Measurements from ENCODE around the gene KIF4A.

KIF4A gene

DNA sequence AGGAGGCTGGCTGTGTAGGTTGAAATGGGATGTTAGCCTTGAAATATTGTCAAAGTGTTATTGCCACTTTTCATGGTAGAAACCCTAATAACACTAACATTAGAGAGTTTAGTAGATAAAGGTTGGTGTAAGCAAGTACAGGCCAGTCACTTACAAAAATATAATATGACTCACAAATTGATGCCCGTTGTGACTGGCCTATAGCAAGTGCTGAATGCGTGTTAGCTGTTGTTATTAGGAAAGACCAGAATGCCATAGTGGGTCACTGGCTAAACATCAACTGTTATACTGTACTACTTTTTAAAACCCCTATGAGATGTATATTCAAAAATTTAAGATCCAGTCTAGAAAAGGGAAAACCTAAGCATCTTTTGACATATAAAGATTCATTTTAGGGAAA lies 112.8 kb downstream of the KIF4A start:
- DNase-seq (ENCODE audit: low read depth): no peak

DNA sequence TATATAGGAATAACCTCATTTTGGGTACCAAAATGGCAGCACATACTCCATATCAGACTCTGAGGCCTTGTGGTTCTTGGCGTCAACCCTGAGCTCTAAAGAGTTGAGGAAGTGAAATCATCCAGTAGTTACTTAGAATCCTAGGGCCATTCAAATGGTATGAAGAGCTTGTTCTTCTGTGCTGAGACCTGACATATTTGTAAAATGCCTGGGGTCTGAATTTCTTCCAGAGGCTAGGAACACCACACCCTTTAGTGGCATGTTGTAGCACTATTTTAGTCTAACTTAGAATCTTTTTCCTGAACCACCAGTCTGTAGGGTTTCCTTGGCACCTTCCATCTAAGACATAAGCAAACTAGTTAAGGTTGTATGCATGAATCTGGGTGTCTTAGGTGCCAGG lies 115.1 kb downstream of the KIF4A start:
- DNase-seq (ENCODE audit: low read depth): no peak

DNA sequence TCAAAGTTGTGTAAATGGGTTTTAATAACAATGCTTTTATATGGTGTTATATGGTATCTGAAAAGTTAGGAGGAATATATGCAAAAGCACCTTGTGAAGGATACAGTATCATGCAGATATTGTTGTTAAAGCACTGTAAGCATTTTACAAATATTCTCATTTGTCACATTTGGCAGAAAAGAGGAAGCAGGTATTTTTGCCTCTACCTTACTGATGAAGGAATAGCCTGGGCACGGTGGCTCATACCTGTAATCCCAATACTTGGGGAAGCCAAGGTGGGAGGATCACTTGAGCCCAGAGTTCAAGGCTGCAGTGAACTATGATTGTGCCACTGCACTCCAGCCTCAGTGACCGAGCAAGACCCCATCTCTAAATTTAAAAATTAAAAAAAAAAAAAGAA lies 121.0 kb downstream of the KIF4A start:
- no peak for DNase-seq (ENCODE audit: low read depth)

DNA sequence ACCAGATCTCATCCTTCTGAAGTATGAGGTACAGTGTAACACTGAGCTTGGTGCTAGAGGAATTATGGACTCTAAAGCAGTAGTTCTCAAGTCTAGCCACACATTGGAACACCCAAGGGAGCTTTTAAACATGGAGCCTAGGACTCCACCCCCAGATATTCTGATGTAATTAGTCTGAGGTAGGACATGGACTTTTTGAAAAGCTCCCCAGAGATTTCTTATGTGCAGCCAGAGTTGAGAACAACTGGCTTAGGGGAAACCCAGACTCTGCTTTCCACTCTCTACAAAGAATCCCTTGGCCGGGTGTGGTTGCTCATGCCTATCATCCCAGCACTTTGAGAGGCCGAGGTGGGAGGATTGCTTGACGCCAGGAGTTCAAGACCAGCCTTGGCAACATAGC lies 121.6 kb downstream of the KIF4A start:
- no peak for DNase-seq (ENCODE audit: low read depth)

DNA sequence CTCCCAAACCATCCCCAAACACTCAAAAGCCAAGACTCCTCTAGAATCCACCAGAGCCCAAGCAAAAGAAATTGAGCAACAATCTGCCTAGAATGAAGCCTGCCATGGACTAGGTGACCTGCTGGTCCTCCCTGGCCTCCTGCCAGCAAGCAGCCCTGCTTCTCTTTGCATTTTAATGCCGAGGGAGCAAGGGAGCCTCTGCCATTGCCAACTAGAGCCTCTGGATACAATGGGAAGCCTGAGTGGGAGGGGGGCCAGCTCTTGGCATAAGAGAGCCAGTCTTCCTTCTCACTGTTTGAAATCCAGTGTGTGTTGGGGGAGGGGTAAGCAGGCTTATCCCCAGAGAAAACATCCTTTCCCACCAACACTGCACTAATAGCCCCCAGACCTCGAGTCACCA lies 131.7 kb downstream of the KIF4A start:
- DNase-seq (ENCODE audit: low read depth): no peak

DNA sequence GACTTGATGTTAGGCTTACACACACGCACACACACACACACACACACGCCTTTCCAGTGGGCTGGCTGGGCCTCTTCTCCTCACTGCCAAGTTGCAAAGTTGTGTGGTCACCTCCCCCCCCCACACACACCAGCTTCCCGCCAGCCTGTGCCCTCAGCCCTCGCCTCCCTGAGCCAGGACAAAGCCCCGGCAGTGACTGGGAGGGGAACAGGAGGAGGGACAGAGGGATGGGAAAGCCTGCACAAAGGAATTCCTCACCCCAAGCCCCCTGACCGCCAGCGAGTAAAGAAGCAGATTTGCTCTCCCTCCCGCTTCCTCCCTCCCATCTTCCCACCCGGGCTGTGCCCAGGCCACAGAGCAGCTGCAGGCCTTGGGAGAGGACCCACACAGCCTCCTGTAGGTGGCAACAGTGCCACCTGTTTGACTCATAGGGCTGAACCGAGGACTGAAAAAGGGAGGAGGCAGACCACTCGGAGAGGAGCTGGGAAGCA lies 133.0 kb downstream of the KIF4A start, which contains the start of gene GDPD2:
TSS of gene GDPD2 (plus strand) at position 464 of the 491 bp plus-strand sequence. CDS start 1,671 bp downstream, outside the sequence.
- no peak for DNase-seq (ENCODE audit: low read depth)

DNA sequence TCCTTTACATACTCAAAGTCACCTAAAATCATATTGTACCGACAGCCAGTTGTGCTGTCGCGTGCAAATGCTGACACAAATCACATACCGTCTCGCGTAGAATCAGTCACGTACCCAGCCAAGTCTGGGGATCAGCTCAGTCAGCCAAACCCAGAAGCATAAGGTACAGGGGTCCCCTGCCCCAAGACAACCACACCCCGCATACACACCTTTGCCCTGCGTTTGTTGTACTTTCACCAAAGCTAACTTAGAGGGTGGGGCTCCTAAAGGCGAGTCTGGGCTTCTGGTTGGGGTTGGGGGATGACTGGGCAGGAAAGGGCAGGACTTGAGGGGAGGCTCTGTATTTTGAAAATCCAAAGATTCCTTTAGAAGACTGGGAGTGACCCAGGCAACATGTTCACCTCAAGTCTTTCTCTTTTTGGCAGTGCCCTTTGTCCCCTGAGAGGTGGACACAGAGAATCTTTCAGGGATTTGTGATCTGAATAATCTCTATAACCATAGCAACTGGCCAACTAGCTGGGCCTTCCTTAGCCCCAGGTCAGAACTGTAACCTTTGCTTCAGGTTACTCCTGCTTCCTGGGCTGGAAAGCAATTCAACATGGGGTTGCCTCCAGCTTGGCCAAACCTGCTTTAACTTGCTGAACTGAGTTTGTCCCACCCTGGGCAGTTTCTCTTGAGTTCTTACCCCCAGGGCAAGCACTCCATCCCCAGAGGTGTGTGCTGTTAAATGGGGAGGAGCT lies 134.2 kb downstream of the KIF4A start:
- no peak for DNase-seq (ENCODE audit: low read depth)

DNA sequence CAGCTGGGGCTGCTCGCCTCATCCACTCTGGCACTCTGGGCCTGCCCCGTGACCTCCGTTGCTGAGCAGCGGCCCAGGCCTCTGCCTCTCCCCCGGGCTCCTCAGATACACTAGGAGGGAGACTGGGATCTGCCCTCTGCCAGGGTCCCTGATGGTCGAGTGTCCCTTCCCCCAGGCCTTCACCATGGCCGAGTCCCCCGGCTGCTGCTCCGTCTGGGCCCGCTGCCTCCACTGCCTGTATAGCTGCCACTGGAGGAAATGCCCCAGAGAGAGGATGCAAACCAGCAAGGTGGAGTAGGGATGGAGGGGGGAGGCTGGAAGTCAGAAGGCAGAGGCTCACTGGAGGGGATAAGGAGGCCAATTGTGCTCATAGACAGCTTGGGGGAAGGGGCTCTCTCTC lies 134.9 kb downstream of the KIF4A start:
- no peak for DNase-seq (ENCODE audit: low read depth)

DNA sequence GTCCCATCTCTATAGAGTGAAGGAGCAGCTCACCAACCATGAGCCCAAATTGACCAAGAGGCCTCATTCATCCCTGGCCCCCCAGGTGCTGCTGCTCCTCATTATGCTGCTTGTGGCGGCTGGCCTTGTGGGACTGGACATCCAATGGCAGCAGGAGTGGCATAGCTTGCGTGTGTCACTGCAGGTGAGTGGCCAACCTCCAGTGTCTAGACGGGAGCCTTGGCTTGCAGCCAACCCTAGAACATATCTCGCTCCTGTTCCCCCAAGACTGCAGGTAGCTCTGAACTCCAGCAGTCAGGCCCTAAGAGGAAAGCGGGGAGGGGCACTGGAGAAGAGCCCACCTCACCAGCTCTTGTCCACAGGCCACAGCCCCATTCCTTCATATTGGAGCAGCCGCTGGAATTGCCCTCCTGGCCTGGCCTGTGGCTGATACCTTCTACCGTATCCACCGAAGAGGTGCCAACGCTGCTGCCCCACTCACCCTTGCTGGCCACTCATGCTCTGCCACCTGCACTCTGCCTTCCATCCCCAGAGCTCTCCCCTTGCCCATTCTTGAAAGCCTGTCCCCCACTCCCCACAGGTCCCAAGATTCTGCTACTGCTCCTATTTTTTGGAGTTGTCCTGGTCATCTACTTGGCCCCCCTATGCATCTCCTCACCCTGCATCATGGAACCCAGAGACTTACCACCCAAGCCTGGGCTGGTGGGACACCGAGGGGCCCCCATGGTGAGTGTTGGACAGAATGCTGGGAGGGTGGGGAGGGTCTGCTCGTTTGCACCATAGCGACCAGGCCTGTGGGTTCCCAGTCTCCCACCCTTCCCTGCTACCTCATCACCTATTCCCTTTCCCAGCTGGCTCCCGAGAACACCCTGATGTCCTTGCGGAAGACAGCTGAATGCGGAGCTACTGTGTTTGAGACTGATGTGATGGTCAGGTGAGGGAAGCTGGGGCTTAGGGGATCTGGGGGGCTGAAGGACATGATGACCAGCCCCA lies 136.7 kb downstream of the KIF4A start:
- DNase-seq (ENCODE audit: low read depth): no peak

DNA sequence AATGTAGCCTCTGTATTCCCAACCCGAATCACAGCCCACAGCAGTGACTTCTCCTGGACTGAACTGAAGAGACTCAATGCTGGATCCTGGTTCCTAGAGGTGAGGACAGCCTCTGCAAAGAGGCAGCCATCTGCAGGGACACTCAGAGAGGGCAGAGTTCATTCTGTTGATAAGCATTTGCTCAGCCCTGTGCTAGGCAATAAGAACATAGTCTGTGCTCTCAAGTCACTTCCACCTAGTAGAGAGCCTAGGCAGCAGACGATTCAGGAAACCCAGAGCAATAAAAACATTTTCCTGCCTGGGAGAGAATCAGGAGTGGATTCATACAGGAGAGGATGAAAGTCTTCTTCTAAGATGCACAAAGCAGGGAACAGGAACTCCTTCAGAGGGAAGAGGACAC lies 137.5 kb downstream of the KIF4A start:
- no peak for DNase-seq (ENCODE audit: low read depth)

DNA sequence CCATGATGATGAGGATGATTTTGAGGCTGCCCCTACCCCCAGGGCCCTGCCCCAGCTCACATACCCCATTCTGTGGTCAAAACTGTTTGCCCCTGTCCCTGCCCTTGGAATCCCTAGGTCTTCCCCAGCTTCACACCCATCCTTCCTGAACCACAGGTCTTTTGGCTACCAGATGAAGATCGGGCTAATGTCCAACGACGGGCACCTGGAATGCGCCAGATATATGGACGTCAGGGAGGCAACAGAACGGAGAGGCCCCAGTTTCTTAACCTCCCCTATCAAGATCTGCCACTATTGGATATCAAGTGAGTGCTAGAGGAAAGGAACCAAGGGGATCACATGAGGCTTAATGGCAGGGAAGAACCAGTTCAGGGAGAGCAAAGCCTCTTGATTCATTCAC lies 139.9 kb downstream of the KIF4A start:
- DNase-seq (ENCODE audit: low read depth): no peak

DNA sequence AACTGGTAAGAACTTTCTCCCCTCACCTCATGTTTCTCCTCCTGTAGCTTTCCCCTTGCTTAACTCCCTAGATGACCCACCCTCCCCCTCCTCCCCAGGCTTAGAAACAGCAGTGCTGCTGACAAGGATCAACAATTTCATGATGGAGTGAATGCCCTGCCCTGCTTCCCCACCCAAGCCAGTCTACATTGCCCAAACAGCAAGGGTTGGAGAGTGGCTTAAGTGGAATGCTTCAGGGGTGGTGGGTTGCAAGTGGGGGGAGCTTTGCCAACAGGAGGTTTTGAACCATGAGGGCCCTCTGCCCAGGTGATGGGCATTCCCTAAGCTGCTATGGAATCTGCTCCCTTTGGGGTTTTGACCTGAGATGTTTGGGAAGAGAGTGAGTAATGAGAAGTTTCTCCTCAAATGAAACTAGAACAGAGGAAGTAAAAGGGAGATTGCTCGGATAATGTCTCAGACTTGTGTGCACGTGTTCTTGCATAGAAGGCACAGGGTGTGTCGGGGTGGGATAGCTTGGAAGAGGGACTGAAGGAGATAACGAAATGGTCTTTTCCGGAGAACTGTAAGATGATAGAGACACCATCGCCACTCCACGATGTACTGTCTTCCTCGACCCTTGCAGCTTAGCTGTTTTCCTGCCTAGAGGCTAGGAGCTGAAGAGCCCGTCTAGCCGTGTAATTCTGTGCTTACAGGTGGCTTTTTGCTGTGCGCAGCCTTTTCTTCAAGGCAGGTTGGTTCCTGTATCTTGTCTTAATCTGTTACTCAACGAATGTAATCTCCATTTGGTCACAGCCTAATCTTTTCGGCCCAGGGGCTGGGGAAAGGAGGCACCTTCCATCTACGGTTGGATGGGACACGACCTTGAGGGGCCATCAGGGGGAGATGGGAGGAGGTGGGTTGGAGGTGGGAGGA lies 143.3 kb downstream of the KIF4A start:
- no peak for DNase-seq (ENCODE audit: low read depth)

DNA sequence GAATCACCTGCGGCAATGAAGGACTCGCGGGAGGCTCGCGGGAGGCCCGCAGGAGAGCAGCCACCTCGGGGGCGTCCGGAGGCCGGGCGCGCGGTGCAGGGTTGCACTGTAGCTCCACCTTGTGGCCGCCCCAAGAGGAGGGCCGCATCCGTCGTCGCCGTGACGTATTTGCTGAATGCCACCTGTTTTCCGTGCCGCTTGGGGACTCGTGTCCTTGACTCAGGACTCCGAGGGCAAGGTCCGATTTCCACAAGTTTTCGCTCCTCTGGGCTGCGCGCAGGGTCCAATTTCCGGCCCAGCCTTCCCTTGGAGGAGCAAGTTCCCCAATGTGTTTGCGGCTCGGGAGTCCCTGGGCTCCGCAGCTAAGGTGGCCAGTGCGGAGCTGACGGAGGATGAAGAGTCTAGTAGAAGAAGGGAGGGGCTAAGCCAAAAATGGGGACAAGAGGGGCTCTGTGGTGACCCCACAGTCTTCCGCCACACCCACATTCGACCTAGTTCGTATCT lies 144.0 kb downstream of the KIF4A start:
- DNase-seq (ENCODE audit: low read depth): no peak

DNA sequence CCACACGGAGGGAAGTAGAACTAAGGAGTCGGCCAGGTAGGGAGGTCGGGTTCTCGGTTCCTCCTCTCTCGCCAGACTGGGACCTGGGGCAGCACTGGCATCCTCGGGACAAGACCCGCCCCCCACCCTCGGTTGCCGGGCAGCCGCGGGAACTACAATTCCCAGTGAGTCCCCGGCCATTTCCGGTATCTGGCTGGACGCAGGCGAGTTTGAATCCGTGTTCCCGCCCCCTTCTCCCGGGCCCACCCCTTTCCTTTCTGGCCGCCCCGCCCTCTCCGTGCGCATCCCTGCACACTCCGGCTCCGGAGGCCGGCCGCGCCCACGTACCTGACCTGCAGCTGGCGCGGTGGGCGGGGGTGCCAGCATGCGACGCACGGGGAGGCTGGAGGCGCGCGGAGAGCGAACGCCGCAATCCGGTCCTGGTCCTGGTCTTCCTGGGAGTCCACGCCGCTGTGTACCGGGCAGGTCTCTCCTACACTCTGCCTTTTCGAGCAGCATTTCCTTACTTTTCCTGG lies 144.5 kb downstream of the KIF4A start:
- DNase-seq (ENCODE audit: low read depth): no peak

DNA sequence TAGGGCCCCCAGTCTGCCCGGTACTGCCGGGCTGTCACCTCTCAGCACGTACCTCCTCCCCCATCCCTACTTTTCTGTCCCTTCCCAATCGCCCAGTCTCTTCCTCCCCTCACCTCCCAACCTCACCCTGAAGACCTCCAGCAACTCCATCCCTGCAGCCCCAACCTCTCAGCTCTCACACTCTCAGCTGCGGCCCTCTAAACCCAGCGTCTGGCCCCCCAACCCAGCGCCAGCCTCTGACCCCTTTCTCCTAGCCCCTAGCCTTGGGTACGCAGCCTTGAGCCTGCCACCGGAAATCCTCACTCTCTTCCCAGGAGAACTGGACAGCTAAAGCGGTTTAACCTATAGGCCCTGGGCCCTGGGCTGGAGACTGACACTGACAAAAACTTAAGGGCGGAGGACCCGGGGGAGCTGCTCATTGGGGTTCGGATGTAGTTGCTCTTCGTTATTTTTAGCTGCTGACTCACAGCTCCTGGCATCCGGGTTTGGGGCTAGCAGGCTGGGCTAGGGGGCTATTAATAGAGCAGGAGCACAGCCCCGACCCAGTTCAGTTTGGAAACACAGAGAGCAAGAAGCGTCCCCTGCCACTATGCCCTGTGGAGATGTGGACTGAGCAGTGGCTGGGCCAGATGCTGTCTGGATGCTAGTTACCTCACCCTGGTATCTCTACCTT lies 145.1 kb downstream of the KIF4A start:
- DNase-seq (ENCODE audit: low read depth): no peak

DNA sequence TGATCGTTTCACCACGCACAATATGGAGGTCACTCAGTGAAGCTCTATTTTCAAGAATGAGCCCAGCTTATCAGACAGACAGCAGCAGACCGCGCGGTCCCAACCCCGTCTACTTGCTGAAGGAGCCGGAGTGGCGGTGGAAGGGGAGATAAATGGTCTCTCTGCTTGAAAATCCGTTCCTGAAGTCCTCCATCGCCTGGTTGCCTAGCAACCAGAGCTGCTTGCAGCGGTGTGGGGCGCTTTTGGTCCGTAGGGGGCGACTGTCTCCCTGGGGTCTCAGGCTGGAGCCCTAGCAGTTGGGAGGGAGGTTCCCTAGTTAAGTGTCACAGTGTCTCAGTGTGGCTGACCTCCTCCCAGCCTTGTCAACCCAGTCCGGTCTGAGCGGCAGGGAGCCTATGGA lies 146.4 kb downstream of the KIF4A start:
- no peak for DNase-seq (ENCODE audit: low read depth)

DNA sequence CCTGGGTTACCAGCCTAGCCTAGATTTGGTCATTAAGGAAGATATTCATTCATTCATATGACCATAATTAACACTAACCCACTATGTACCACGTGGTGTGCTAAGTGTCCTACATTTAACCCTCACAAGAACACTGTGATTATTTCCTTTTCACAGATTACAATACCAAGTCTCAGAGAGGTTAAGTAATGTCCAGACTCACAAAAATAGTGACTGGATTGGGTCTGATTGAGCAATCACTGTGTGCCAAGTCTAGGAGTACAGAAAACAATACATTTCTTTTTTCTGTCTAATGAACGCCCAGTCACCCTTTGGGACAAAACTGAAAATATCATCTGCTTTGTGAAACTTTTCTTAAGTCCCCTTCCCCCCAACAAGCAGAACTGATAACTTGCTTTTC lies 147.1 kb downstream of the KIF4A start:
- DNase-seq (ENCODE audit: low read depth): no peak

DNA sequence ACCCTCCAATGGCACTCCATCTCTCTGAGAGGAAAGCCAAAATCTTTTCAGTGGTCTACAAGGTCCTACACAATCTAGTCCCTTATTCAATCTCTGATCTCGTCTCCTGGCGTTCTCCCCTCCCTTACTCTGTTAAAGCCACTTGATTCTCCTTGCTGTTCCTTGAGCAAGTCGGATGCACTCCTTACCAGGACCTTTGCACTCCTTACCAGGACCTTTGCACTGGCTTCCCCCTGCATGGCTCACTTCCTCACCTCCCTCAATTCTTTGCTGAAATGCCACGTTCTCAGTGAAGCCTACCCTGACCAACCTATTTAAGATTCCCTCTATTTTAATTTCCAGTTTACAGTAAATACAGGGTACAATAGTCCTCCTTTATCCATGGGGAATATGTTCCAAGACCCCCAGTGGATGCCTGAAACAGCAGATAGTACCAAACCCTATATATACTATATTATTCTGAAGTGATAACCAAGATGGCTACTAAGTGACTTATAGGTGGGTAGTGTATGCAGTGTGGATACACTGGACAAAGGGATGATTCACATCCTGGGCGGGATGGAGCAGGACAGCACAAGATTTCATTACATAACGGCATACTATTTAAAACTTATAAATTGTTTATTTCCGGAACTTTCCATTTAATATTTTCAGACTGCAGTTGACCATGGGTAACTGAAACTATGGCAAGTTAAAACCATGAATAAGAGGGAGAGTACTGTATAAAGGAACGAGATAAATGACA lies 148.2 kb downstream of the KIF4A start:
- no peak for DNase-seq (ENCODE audit: low read depth)

DNA sequence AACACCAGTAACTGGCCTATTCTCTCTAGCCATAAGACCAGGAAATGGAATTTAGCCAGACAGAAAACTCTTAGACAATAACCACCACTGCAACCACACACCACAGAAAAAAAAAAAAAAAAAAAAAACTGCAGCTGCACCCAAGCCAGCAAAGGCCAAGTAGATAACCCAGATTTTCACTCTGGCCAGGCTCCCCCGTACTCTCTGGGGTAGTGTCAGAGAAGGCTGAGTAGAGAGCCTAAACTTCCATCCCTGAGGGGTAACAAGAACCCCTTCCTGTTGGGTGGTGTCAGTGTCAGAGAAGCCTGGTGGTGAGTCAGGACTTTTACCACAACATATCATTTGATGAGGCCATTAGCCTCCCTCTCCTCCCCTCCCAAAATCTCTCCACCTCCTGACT lies 149.1 kb downstream of the KIF4A start:
- no peak for DNase-seq (ENCODE audit: low read depth)

DNA sequence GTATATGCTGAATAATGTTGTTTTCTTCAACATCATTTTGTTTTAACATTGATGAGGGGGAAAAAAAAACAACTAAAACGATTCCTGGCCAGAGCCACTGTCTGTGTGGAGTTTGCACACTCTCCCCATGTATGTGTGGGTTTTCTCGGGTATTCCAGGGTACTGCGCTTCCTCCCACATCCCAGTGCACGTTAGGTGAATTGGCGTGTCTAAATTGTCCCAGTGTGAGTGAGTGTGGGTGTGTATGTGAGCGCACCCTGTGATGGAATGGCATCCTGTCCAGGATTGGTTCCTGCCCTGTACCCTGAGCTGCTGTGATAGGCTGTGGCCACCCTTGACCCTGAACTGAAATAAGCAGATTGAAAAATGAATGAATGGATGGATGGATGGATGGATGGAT lies 152.3 kb downstream of the KIF4A start:
- DNase-seq (ENCODE audit: low read depth): no peak

All from HS-5 (cell line).